Heart right ventricle (tissue), 16 donors: ENCODE results near the gene POTEG. TPM values are rescaled to one million over a fixed set of nuclear protein-coding genes. Genes with fewer than 3 reads are reported as not detected.
A peak's percentile ranks its signal among the peaks of the same experiment; 100 is the strongest.
"Not testable (repeated sequence)": the region's sequence is repeated elsewhere in the genome, so short reads cannot be mapped to it uniquely, and the experiment has no call there.

Source experiments
- ATAC-seq, 8 donors: fragments of 200-7000 bp; cut with Tn5 transposase; one replicate each; pipeline ENCODE4 v1.9.1; 2020; ENCODE audit warnings: mild to moderate bottlenecking in 8 of 8, moderate library complexity in 8 of 8, moderate number of reproducible peaks in 1 of 8
- DNase-seq, 2 donors: peaks; one replicate each; pipeline ENCODE4 v3.0.0-alpha.2; 2020
- H3K27ac ChIP-seq, 10 donors: fragments of 200-600 bp; sonication (generic) in 2 of 10; one replicate each; pipeline versions ENCODE4 v1.5.0 to v1.8.0; 2020 to 2022; ENCODE audit warnings: mild to moderate bottlenecking in 3 of 10
- H3K27me3 ChIP-seq, 7 donors: fragments of 200-600 bp; one replicate each; pipeline ENCODE4 v1.8.0; 2021 to 2022; ENCODE audit warnings: mild to moderate bottlenecking in 2 of 7
- H3K36me3 ChIP-seq, 9 donors: fragments of 200-600 bp; sonication (generic) in 1 of 9; one replicate each; pipeline versions ENCODE4 v1.5.0 to v1.8.0; 2020 to 2022; ENCODE audit warnings: mild to moderate bottlenecking in 2 of 9
- H3K4me1 ChIP-seq, 9 donors: fragments of 200-600 bp; sonication (generic) in 1 of 9; one replicate each; pipeline versions ENCODE4 v1.5.0 to v1.8.0; 2020 to 2022; ENCODE audit warnings: mild to moderate bottlenecking in 4 of 9
- H3K4me3 ChIP-seq, 10 donors: fragments of 200-600 bp; sonication (generic) in 2 of 10; one replicate each; pipeline versions ENCODE4 v1.5.0 to v1.8.0; 2020 to 2022; ENCODE audit warnings: mild to moderate bottlenecking in 7 of 10, moderate library complexity in 2 of 10
- H3K9me3 ChIP-seq, 11 donors: fragments of 200-600 bp in 10 of 11; sonication (generic) in 2 of 11; one replicate each; pipeline versions ENCODE4 v1.5.0 to v1.8.0; 2013 to 2022; ENCODE audit warnings: mild to moderate bottlenecking in 2 of 11, control low read depth in 1 of 11, moderate library complexity in 1 of 11
- WGBS, 2 donors: extraction: QIAGEN DNeasy Blood & Tissue Kit; methylation state at CpG; one replicate each; pipeline ENCODE4 v1.1.7; 2013; ENCODE audit warnings: inconsistent platforms in 1 of 2; 5-methylcytosine and 5-hydroxymethylcytosine counted together
- intact Hi-C, 10 donors: fragments of 100-400 bp; cut with DNase I; formaldehyde crosslinking; loops; one replicate each; pipeline versions ENCODE4 v1.11.1 to v1.14.2; 2022
- polyA plus RNA-seq, 2 donors: library from polyadenylated mRNA; stranded (reverse); fragments of 200-250 nt; gene quantifications; one replicate each; pipeline ENCODE4 v1.2.3, GENCODE V29; 2013
- total RNA-seq, 10 donors: library from RNA; stranded (reverse); fragmentation: NEBNext Ultra II Directional in 3 of 10; extraction: Animal tissue kit (Norgen Biotek cat#: 25700) in 3 of 10; gene quantifications; one replicate each; pipeline versions ENCODE4 v1.2.1 to v1.2.4, GENCODE V29; 2021 to 2023
- donor health status: Arrhythmogenic right ventricular cardiomyopathy.
- donor health status: ischemic (EF 13 %, LVEDD 7.1; RV severe dilation, severe dysfunction).
- donor health status: healthy with polysubstance abuse.
- donor health status: DM: no; HTN: yes; CAD: no.
- donor health status: DM: no; HTN: no; CAD: no.
- donor health status: ischemic (EF 25% LVEDD 6.9; RV normal size, moderate dysfunction).
- donor health status: ischemic (EF 25% LVEDD 5.7; RV mildly dilated, moderate dysfunction).
- donor health status: healthy.
- donor health status: DM: yes; HTN: yes; CAD: no.
- donor health status: Ischemic cardiomyopathy.
- donor health status: ischemic (EF 35%, LVEDD 5.7; RV mildly dilated, moderate dysfunction).
- donor health status: nonischemic (EF 11% LVEDD 7.7; RV severe dilation, severe dysfunction).
- donor health status: DM: yes; HTN: yes; CAD: no.
- donor health status: PGD.
- donor health status: ischemic (EF 29% LVEDD 5.4; RV normal size, mild dysfunction).
- donor health status: nonischemic (EF 23%, LVEDD 6.1; RV moderate dilation, normal function).

The POTEG gene
- total and polyA plus RNA-seq, 12 donors: not detected

- Histone ChIP-seq H3K27me3 (peaks cover 0 to 11% (median 0%) of the 10 kb centered on the region in 7 donors), H3K9me3 (peaks cover 0 to 12% (median 0%) of the 10 kb centered on the region in 11 donors)
- WGBS, 2 donors: 60 to 62% methylated on average over 49 of the region's 49 CpGs
- DNase-seq: peak in 1 of 2 donors; percentile 23
- H3K4me1 ChIP-seq, H3K36me3 ChIP-seq, H3K4me3 ChIP-seq, H3K27ac ChIP-seq, ATAC-seq, intact Hi-C loops: not testable (repeated sequence)
Measured at GRCh38 chr14:19372813-19373500, 61.2 kb downstream of the POTEG start.

GRCh38 chr14:19371767-19372166 lies 62.4 kb downstream of the POTEG start:
- H3K27ac ChIP-seq, ATAC-seq, intact Hi-C loops, H3K4me3 ChIP-seq, H3K36me3 ChIP-seq, H3K4me1 ChIP-seq, DNase-seq: not testable (repeated sequence)
- Histone ChIP-seq H3K9me3 (peaks cover 0 to 12% (median 0%) of the 10 kb centered on the region in 11 donors), H3K27me3 (peaks cover 0 to 11% (median 0%) of the 10 kb centered on the region in 7 donors)
- WGBS, 2 donors: 75 to 90% methylated on average over 9 to 10 of the region's 16 CpGs

GRCh38 chr14:19362803-19363202 lies 71.3 kb downstream of the POTEG start:
- H3K36me3 ChIP-seq, ATAC-seq, intact Hi-C loops, H3K9me3 ChIP-seq, H3K4me1 ChIP-seq, DNase-seq, H3K4me3 ChIP-seq, H3K27me3 ChIP-seq, H3K27ac ChIP-seq: not testable (repeated sequence)
- WGBS, 2 donors: 88 to 97% methylated on average over 6 of the region's 16 CpGs

- ATAC-seq, intact Hi-C loops, H3K9me3 ChIP-seq, H3K4me3 ChIP-seq, H3K36me3 ChIP-seq, DNase-seq, H3K27me3 ChIP-seq, H3K4me1 ChIP-seq, H3K27ac ChIP-seq: not testable (repeated sequence)
- 89 to 91% methylated on average over 11 of the region's 18 CpGs for WGBS, 2 donors
Measured at GRCh38 chr14:19362323-19362722, 71.8 kb downstream of the POTEG start.

- H3K36me3 ChIP-seq, ATAC-seq, H3K9me3 ChIP-seq, H3K4me1 ChIP-seq, H3K27me3 ChIP-seq, H3K27ac ChIP-seq, DNase-seq, H3K4me3 ChIP-seq, intact Hi-C loops: not testable (repeated sequence)
- WGBS, 2 donors: 86 to 91% methylated on average over 13 to 18 of the region's 38 CpGs
Measured at GRCh38 chr14:19361636-19362253, 72.4 kb downstream of the POTEG start.

GRCh38 chr14:19360937-19361635 lies 73.1 kb downstream of the POTEG start:
- H3K27me3 ChIP-seq, H3K4me1 ChIP-seq, H3K9me3 ChIP-seq, H3K36me3 ChIP-seq, H3K4me3 ChIP-seq, H3K27ac ChIP-seq, DNase-seq, intact Hi-C loops: not testable (repeated sequence)
- 86 to 97% methylated on average over 7 to 8 of the region's 34 CpGs for WGBS, 2 donors
- peak in 1 of 8 donors; percentile 42 for ATAC-seq
